ENCODE data around the gene MS4A10. TPM values are rescaled to one million over a fixed set of nuclear protein-coding genes. Genes with fewer than 3 reads are reported as not detected.

The MS4A10 gene
- total and polyA plus RNA-seq, 4 donors: not detected

- TF ChIP-seq EGR1 (IDR thresholded peaks at IDR 0.05; ENCODE audit: low read depth in 2 of 2): no peak
- no peak for TF ChIP-seq HNF4A (conservative IDR thresholded peaks at IDR 0.05)
- TF ChIP-seq HNF4G (IDR thresholded peaks at IDR 0.05): no peak
- no peak for TF ChIP-seq ATF3 (IDR thresholded peaks at IDR 0.05)
- TF ChIP-seq FOXA1 (IDR thresholded peaks at IDR 0.05): no peak
- TF ChIP-seq, protein P1, sequence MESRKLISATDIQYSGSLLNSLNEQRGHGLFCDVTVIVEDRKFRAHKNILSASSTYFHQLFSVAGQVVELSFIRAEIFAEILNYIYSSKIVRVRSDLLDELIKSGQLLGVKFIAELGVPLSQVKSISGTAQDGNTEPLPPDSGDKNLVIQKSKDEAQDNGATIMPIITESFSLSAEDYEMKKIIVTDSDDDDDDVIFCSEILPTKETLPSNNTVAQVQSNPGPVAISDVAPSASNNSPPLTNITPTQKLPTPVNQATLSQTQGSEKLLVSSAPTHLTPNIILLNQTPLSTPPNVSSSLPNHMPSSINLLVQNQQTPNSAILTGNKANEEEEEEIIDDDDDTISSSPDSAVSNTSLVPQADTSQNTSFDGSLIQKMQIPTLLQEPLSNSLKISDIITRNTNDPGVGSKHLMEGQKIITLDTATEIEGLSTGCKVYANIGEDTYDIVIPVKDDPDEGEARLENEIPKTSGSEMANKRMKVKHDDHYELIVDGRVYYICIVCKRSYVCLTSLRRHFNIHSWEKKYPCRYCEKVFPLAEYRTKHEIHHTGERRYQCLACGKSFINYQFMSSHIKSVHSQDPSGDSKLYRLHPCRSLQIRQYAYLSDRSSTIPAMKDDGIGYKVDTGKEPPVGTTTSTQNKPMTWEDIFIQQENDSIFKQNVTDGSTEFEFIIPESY (IDR thresholded peaks at IDR 0.05): no peak
- TF ChIP-seq FOXA2 (IDR thresholded peaks at IDR 0.05): no peak
- TF ChIP-seq NR2F2 (IDR thresholded peaks at IDR 0.05): no peak
- TF ChIP-seq REST (IDR thresholded peaks at IDR 0.05): no peak
- no peak for TF ChIP-seq SP1 (IDR thresholded peaks at IDR 0.05)
- TF ChIP-seq MAX (IDR thresholded peaks at IDR 0.05): no peak
- TF ChIP-seq YY1 (IDR thresholded peaks at IDR 0.05): no peak
- no peak for TF ChIP-seq RAD21 (IDR thresholded peaks at IDR 0.05)
- TF ChIP-seq RXRA (IDR thresholded peaks at IDR 0.05): no peak
- no peak for TF ChIP-seq GABPA (IDR thresholded peaks at IDR 0.05 in 1 of 2, conservative IDR thresholded peaks at IDR 0.05 in 1 of 2)
- TF ChIP-seq TAF1 (conservative IDR thresholded peaks at IDR 0.05): no peak
- no peak for TF ChIP-seq JUND (IDR thresholded peaks at IDR 0.05)
- TF ChIP-seq CTCF (IDR thresholded peaks at IDR 0.05; ENCODE audit: low read depth, low read length, missing input control): no peak
- Histone ChIP-seq H3K27ac (ENCODE audit: low read depth in 1 of 2, low read length in 2 of 2) (no peak overlapping the region), H3K27me3 (ENCODE audit: control insufficient read depth in 4 of 4, insufficient read depth in 4 of 4, low read length in 3 of 4) (peaks cover 0 to 2% (median 0%) of the 10 kb centered on the region in 4 donors), H3K4me1 (ENCODE audit: control insufficient read depth in 4 of 4, insufficient read depth in 4 of 4, low read length in 3 of 4) (no peaks in the 10 kb centered on the region), H3K36me3 (ENCODE audit: control insufficient read depth in 4 of 4, insufficient read depth in 3 of 4, low read depth in 1 of 4, low read length in 3 of 4) (no peaks in the 10 kb centered on the region), H3K4me3 (ENCODE audit: low read depth in 1 of 3, low read length in 3 of 3) (no peak overlapping the region), H3K9me3 (ENCODE audit: control insufficient read depth in 4 of 4, low read length in 3 of 4) (no peaks in the 10 kb centered on the region), H3K9ac (ENCODE audit: low read depth in 1 of 2, low read length in 2 of 2) (no peak overlapping the region)
- WGBS: 51% methylated on average over 8 of the region's 8 CpGs
- no peak for DNase-seq (ENCODE audit: low spot score)
Measured at GRCh38 chr11:60810569-60810968, 25.4 kb downstream of the MS4A10 start.
